Measurements from ENCODE around the gene PSD.
"Not testable (repeated sequence)": the region's sequence is repeated elsewhere in the genome, so short reads cannot be mapped to it uniquely, and the experiment has no call there.

Gene PSD

GRCh38 chr10:102418622-102419268 lies at the start of gene PSD:
TSS of gene PSD (minus strand) at chr10:102418785. CDS start at chr10:102417038, 1,747 bp downstream.
- FAIRE-seq: no peak

GRCh38 chr10:102467971-102468438 lies 49.4 kb upstream of the PSD start:
- FAIRE-seq (no peak), DNase-seq (ENCODE audit: low spot score) (no peak)

More at GRCh38 chr10:102418622-102419268, at the start of gene PSD:
- no peak for DNase-seq (ENCODE audit: low spot score)

- no peak for FAIRE-seq
- DNase-seq (ENCODE audit: low spot score): no peak
Observed at GRCh38 chr10:102467318-102467717, 48.7 kb upstream of the PSD start.

- DNase-seq (ENCODE audit: low spot score): no peak
- FAIRE-seq: no peak
Observed at GRCh38 chr10:102465466-102465865, 46.9 kb upstream of the PSD start.

- no peak for FAIRE-seq
Observed at GRCh38 chr10:102463983-102464382, 45.4 kb upstream of the PSD start.

GRCh38 chr10:102462512-102463054 lies 44.0 kb upstream of the PSD start:
- FAIRE-seq (no peak), DNase-seq (ENCODE audit: low spot score) (no peak)

More at GRCh38 chr10:102463983-102464382, 45.4 kb upstream of the PSD start:
- no peak for DNase-seq (ENCODE audit: low spot score)

GRCh38 chr10:102461187-102462054 lies 42.8 kb upstream of the PSD start:
- DNase-seq (ENCODE audit: low spot score): peak; percentile 74
- no peak for FAIRE-seq

- DNase-seq (ENCODE audit: low spot score) (no peak), FAIRE-seq (no peak)
Observed at GRCh38 chr10:102460836-102461186, 42.2 kb upstream of the PSD start.

- no peak for DNase-seq (ENCODE audit: low spot score)
- FAIRE-seq: no peak
Observed at GRCh38 chr10:102458656-102459055, 40.1 kb upstream of the PSD start.

- FAIRE-seq (no peak), DNase-seq (ENCODE audit: low spot score) (no peak)
Observed at GRCh38 chr10:102457591-102458150, 39.1 kb upstream of the PSD start.

GRCh38 chr10:102455893-102456471 lies 37.4 kb upstream of the PSD start:
- peak; percentile 79 for DNase-seq (ENCODE audit: low spot score)
- FAIRE-seq: peak; percentile 81

- not testable (repeated sequence) for DNase-seq (ENCODE audit: low spot score); FAIRE-seq
Observed at GRCh38 chr10:102454662-102455487, 36.3 kb upstream of the PSD start.

- FAIRE-seq (no peak), DNase-seq (ENCODE audit: low spot score) (peak; percentile 24)
Observed at GRCh38 chr10:102453502-102453901, 34.9 kb upstream of the PSD start.

- DNase-seq (ENCODE audit: low spot score) (peak; percentile 73), FAIRE-seq (peak; percentile 75)
Observed at GRCh38 chr10:102452672-102453340, 34.2 kb upstream of the PSD start.

GRCh38 chr10:102451105-102451969 lies 32.8 kb upstream of the PSD start, which contains the start of gene C10orf95:
TSS of gene C10orf95 (minus strand) at chr10:102451543. CDS start at chr10:102451093, 450 bp downstream.
- DNase-seq (ENCODE audit: low spot score) (no peak), FAIRE-seq (no peak)

GRCh38 chr10:102450374-102451104 lies 32.0 kb upstream of the PSD start:
- no peak for FAIRE-seq
- peak; percentile 81 for DNase-seq (ENCODE audit: low spot score)

- no peak for DNase-seq (ENCODE audit: low spot score)
Observed at GRCh38 chr10:102450124-102450373, 31.5 kb upstream of the PSD start.

GRCh38 chr10:102449321-102450123 lies 30.9 kb upstream of the PSD start:
- DNase-seq (ENCODE audit: low spot score): peak; percentile 41

More at GRCh38 chr10:102450124-102450373, 31.5 kb upstream of the PSD start:
- no peak for FAIRE-seq

More at GRCh38 chr10:102449321-102450123, 30.9 kb upstream of the PSD start:
- peak; percentile 15 for FAIRE-seq

Measured in RCC 7860 (cell line).